GM12892 (cell line): ENCODE data around the gene SMOC2.

Experiments
- POLR2A ChIP-seq: IDR thresholded peaks from 2 replicates; pipeline ENCODE4 v1.6.1; 2011; ENCODE audit warnings: low read depth, low read length, control low read depth
- POLR2AphosphoS5 ChIP-seq: IDR thresholded peaks from 2 replicates; pipeline ENCODE4 v1.6.1; 2011; ENCODE audit warnings: low read depth, low read length, control low read depth
- TAF1 ChIP-seq: IDR thresholded peaks from 2 replicates; pipeline ENCODE4 v1.6.1; 2011; ENCODE audit warnings: low read depth, mild to moderate bottlenecking, control low read depth, low read length, borderline replicate concordance

DNA sequence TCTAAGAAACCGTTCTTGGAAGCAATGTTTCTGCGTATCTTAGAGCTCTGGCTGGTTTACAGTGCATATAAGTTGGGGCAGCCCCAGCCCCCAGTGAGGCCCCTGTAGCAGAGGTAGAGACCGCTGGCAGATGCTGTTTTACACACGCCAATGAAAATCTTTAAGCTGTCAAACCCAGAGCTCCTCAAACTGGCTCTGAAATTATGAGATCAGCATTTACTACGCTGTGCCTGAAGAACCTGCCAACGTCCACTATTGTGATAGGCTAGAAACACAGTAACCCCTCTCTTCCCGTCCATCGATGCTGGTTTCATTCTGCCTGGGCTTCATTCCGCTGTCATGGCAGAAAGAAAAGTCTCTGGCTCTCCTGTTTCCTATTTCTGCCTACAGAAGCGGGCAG, 160.6 kb downstream of the SMOC2 start:
- no peak for TF ChIP-seq POLR2A
- TF ChIP-seq POLR2AphosphoS5: no peak
- TF ChIP-seq TAF1: no peak
